Heart left ventricle (tissue), 16 donors: Measurements from ENCODE around the gene ARL11. TPM values are rescaled to one million over a fixed set of nuclear protein-coding genes. Genes with fewer than 3 reads are reported as not detected.
A peak's percentile ranks its signal among the peaks of the same experiment; 100 is the strongest.

Experiments
- ATAC-seq, 4 donors: fragments of 200-7000 bp; cut with Tn5 transposase; one replicate each; pipeline ENCODE4 v1.9.1; 2020 to 2022; ENCODE audit warnings: moderate library complexity in 4 of 4, mild to moderate bottlenecking in 3 of 4, moderate number of reproducible peaks in 1 of 4
- DNase-seq, 5 donors: peaks; one replicate each; pipeline ENCODE4 v3.0.0-alpha.2; 2020
- H3K27ac ChIP-seq, 12 donors: fragments of 200-600 bp; sonication (generic) in 4 of 12; one replicate each; pipeline versions ENCODE4 v1.5.0 to v1.8.0; 2016 to 2022; ENCODE audit warnings: mild to moderate bottlenecking in 2 of 12
- H3K27me3 ChIP-seq, 9 donors: fragments of 200-600 bp; sonication (generic) in 2 of 9; one replicate each; pipeline versions ENCODE4 v1.5.1 to v1.8.0; 2016 to 2022; ENCODE audit warnings: mild to moderate bottlenecking in 3 of 9
- H3K36me3 ChIP-seq, 9 donors: fragments of 200-600 bp; sonication (generic) in 2 of 9; one replicate each; pipeline versions ENCODE4 v1.5.0 to v1.8.0; 2018 to 2022; ENCODE audit warnings: mild to moderate bottlenecking in 2 of 9
- H3K4me1 ChIP-seq, 12 donors: fragments of 200-600 bp; sonication (generic) in 4 of 12; one replicate each; pipeline versions ENCODE4 v1.5.0 to v1.8.0; 2016 to 2022; ENCODE audit warnings: mild to moderate bottlenecking in 3 of 12
- H3K4me3 ChIP-seq, 12 donors: fragments of 200-600 bp; sonication (generic) in 4 of 12; one replicate each; pipeline versions ENCODE4 v1.5.0 to v1.8.0; 2017 to 2022; ENCODE audit warnings: mild to moderate bottlenecking in 9 of 12, moderate library complexity in 4 of 12
- H3K9me3 ChIP-seq, 12 donors: fragments of 200-600 bp; sonication (generic) in 4 of 12; one replicate each; pipeline versions ENCODE4 v1.5.0 to v1.8.0; 2016 to 2022; ENCODE audit warnings: mild to moderate bottlenecking in 1 of 12
- CTCF ChIP-seq, 12 donors: fragments of 200-600 bp; sonication (generic) in 4 of 12; IDR thresholded peaks; one replicate each; pipeline versions ENCODE4 v1.5.0 to v1.8.0; 2018 to 2022; ENCODE audit warnings: antibody characterized with exemption in 12 of 12, mild to moderate bottlenecking in 5 of 12
- POLR2A ChIP-seq, 2 donors: fragments of 450-650 bp; IDR thresholded peaks; one replicate each; pipeline ENCODE4 v1.6.1; 2017; ENCODE audit warnings: antibody characterized with exemption in 2 of 2, mild to moderate bottlenecking in 2 of 2, moderate library complexity in 2 of 2
- WGBS, 4 donors: extraction: QIAGEN DNeasy Blood & Tissue Kit in 2 of 4; methylation state at CpG; one replicate each; pipeline versions ENCODE4 v1.1.5 to v1.1.7; 2013 to 2018; 5-methylcytosine and 5-hydroxymethylcytosine counted together
- intact Hi-C, 10 donors: fragments of 100-400 bp; cut with DNase I; formaldehyde crosslinking; loops; one replicate each; pipeline versions ENCODE4 v1.11.1 to v1.14.2; 2022
- polyA plus RNA-seq, 2 donors: library from polyadenylated mRNA; stranded (reverse); fragments of 200-250 nt; gene quantifications; one replicate each; pipeline ENCODE4 v1.2.3, GENCODE V29; 2013
- total RNA-seq, 9 donors: library from RNA; depleted of rRNA in 2 of 9; stranded (reverse); fragments of >200 nt in 2 of 9; fragmentation: NEBNext Ultra II Directional in 3 of 9; extraction: Animal tissue kit (Norgen Biotek cat#: 25700) in 3 of 9; gene quantifications; one replicate each; pipeline versions ENCODE4 v1.1.0 to v1.2.4, GENCODE V29; 2016 to 2023
- donor health status: ischemic (EF 13 %, LVEDD 7.1; RV severe dilation, severe dysfunction).
- donor health status: healthy with polysubstance abuse.
- donor health status: DM: no; HTN: yes; CAD: no.
- donor health status: DM: no; HTN: no; CAD: no.
- donor health status: ischemic (EF 25% LVEDD 6.9; RV normal size, moderate dysfunction).
- donor health status: ischemic (EF 25% LVEDD 5.7; RV mildly dilated, moderate dysfunction).
- donor health status: healthy.
- donor health status: DM: yes; HTN: yes; CAD: no.
- donor health status: ischemic (EF 35%, LVEDD 5.7; RV mildly dilated, moderate dysfunction).
- donor health status: nonischemic (EF 11% LVEDD 7.7; RV severe dilation, severe dysfunction).
- donor health status: DM: yes; HTN: yes; CAD: no.
- donor health status: PGD.
- donor health status: ischemic (EF 29% LVEDD 5.4; RV normal size, mild dysfunction).
- donor health status: nonischemic (EF 23%, LVEDD 6.1; RV moderate dilation, normal function).

The ARL11 gene
- total and polyA plus RNA-seq, 11 donors, result 0.13 to 3.0 (median 0.32) TPM

GRCh38 chr13:49638744-49639072 is 10.4 kb downstream of the ARL11 start:
- Histone ChIP-seq H3K27me3 (no peaks in the 10 kb centered on the region), H3K4me1 (peaks cover 0 to 35% (median 0%) of the 10 kb centered on the region in 12 donors), H3K36me3 (no peaks in the 10 kb centered on the region), H3K9me3 (no peaks in the 10 kb centered on the region), H3K4me3 (no peak overlapping the region), H3K27ac (no peak overlapping the region)
- ATAC-seq, result no peak
- 92 to 95% (median 93%) methylated on average over 2 of the region's 2 CpGs for WGBS, 4 donors
- no peak for DNase-seq
- TF ChIP-seq POLR2A (IDR thresholded peaks at IDR 0.05) (no peak), CTCF (IDR thresholded peaks at IDR 0.05) (no peak)
- intact Hi-C loops, result no loop called here

- Histone ChIP-seq H3K4me1 (peaks cover 0 to 27% (median 0%) of the 10 kb centered on the region in 12 donors), H3K27ac (peak overlapping the region in 3 of 12 donors; percentile 5 to 91 (median 30)), H3K36me3 (no peaks in the 10 kb centered on the region), H3K4me3 (peak overlapping the region in 2 of 12 donors; percentile 11 to 53), H3K9me3 (no peaks in the 10 kb centered on the region), H3K27me3 (no peaks in the 10 kb centered on the region)
- peak; percentile 78 to 95 (median 88) for ATAC-seq
- intact Hi-C loops, result no loop called here
- DNase-seq, result peak in 4 of 5 donors; percentile 39 to 58 (median 51)
- TF ChIP-seq POLR2A (IDR thresholded peaks at IDR 0.05), result no peak
- 72 to 81% (median 80%) methylated on average over 4 of the region's 4 CpGs for WGBS, 4 donors
Measured at GRCh38 chr13:49641801-49642291, 13.5 kb downstream of the ARL11 start.

- ATAC-seq (peak in 1 of 4 donors; percentile 47), DNase-seq (no peak)
- peaks cover 0 to 27% (median 0%) of the 10 kb centered on the region in 12 donors for H3K4me1 ChIP-seq
- intact Hi-C loops, result no loop called here
- no peaks in the 10 kb centered on the region for H3K27me3 ChIP-seq
- H3K9me3 ChIP-seq, result no peaks in the 10 kb centered on the region
- no peak for TF ChIP-seq CTCF (IDR thresholded peaks at IDR 0.05)
- TF ChIP-seq POLR2A (IDR thresholded peaks at IDR 0.05), result no peak
- no peaks in the 10 kb centered on the region for H3K36me3 ChIP-seq
- H3K4me3 ChIP-seq, result peak overlapping the region in 4 of 12 donors; percentile 6 to 53 (median 16)
- WGBS, 4 donors, result 83 to 92% (median 85%) methylated on average over 12 of the region's 12 CpGs
- peak overlapping the region in 3 of 12 donors; percentile 6 to 91 (median 30) for H3K27ac ChIP-seq
Measured at GRCh38 chr13:49643035-49643646, 14.8 kb downstream of the ARL11 start.

GRCh38 chr13:49645451-49645850 is 17.1 kb downstream of the ARL11 start:
- no peaks in the 10 kb centered on the region for H3K27me3 ChIP-seq
- no peak overlapping the region for H3K27ac ChIP-seq
- intact Hi-C loops, result no loop called here
- H3K36me3 ChIP-seq, result no peaks in the 10 kb centered on the region
- DNase-seq, result no peak
- no peak for ATAC-seq
- no peak for TF ChIP-seq CTCF (IDR thresholded peaks at IDR 0.05)
- TF ChIP-seq POLR2A (IDR thresholded peaks at IDR 0.05), result no peak
- peaks cover 0 to 27% (median 0%) of the 10 kb centered on the region in 12 donors for H3K4me1 ChIP-seq
- no peak overlapping the region for H3K4me3 ChIP-seq
- WGBS, 4 donors, result 62 to 77% (median 74%) methylated on average over 13 of the region's 13 CpGs
- H3K9me3 ChIP-seq, result no peaks in the 10 kb centered on the region
